PC-9 (cell line): ENCODE results near the gene AFF2.

Experiments used
- CTCF ChIP-seq: fragments of 200-600 bp; sonication (generic); conservative IDR thresholded peaks from 2 replicates; pipeline ENCODE4 v1.6.1; 2017; ENCODE audit warnings: mixed run types, antibody characterized with exemption, mild to moderate bottlenecking, moderate library complexity
- EZH2 ChIP-seq: fragments of 200-600 bp; sonication (generic); IDR thresholded peaks from 2 replicates; pipeline ENCODE4 v1.8.0; 2017; ENCODE audit warnings: antibody characterized with exemption, low read depth

GRCh38 chrX:149043401-149043800, 543.0 kb downstream of the AFF2 start:
- no peak for TF ChIP-seq CTCF
- no peak for TF ChIP-seq EZH2
